Omental fat pad (tissue), 4 donors: ENCODE results near the gene IGFBP3. TPM values are rescaled to one million over a fixed set of nuclear protein-coding genes. Genes with fewer than 3 reads are reported as not detected.
A peak's percentile ranks its signal among the peaks of the same experiment; 100 is the strongest.

Source experiments
- ATAC-seq: fragments of 150-250 bp; one replicate; pipeline ENCODE4 v1.9.1; 2016; ENCODE audit warnings: mild to moderate bottlenecking, moderate library complexity; ENCODE audit not compliant: low FRiP score
- DNase-seq: peaks from one replicate; pipeline ENCODE4 v3.0.0-alpha.2; 2019; ENCODE audit warnings: low spot score
- CTCF ChIP-seq, 3 donors: fragments of 450-650 bp; IDR thresholded peaks; one replicate each; pipeline ENCODE4 v1.5.1; 2016 to 2017; ENCODE audit warnings: antibody characterized with exemption in 3 of 3, mild to moderate bottlenecking in 3 of 3, moderate library complexity in 2 of 3
- total RNA-seq, 4 donors: library from RNA; depleted of rRNA; stranded (reverse); fragments of >200 nt; gene quantifications; one replicate each; pipeline ENCODE4 v1.1.0, GENCODE V29; 2016

IGFBP3 gene
- total RNA-seq, 4 donors from 2014 or later = 616 to 884 (median 686) TPM

GRCh38 chr7:45888993-45889366 is 32.1 kb downstream of the IGFBP3 start:
- DNase-seq (no peak), ATAC-seq (peak; percentile 57)

GRCh38 chr7:45888185-45888992 is 32.7 kb downstream of the IGFBP3 start, which contains the start of gene IGFBP1:
Gene IGFBP1 (plus strand): TSS chr7:45888488. CDS start chr7:45888653, 165 bp downstream.
- DNase-seq (no peak), ATAC-seq (peak; percentile 22)
- no peak for TF ChIP-seq CTCF (IDR thresholded peaks at IDR 0.05)

More at GRCh38 chr7:45888993-45889366, 32.1 kb downstream of the IGFBP3 start:
- TF ChIP-seq CTCF (IDR thresholded peaks at IDR 0.05) = no peak

- DNase-seq (no peak), ATAC-seq (no peak)
These were observed 34.0 kb downstream of the IGFBP3 start for GRCh38 chr7:45886931-45887667.

GRCh38 chr7:45885264-45885882 is 35.7 kb downstream of the IGFBP3 start:
- DNase-seq (no peak), ATAC-seq (peak; percentile 66)
- TF ChIP-seq CTCF (IDR thresholded peaks at IDR 0.05) = no peak

More at GRCh38 chr7:45886931-45887667, 34.0 kb downstream of the IGFBP3 start:
- TF ChIP-seq CTCF (IDR thresholded peaks at IDR 0.05) = no peak

GRCh38 chr7:45884136-45884535 is 36.9 kb downstream of the IGFBP3 start:
- no peak for TF ChIP-seq CTCF (IDR thresholded peaks at IDR 0.05)
- DNase-seq (no peak), ATAC-seq (no peak)

GRCh38 chr7:45882465-45882810 is 38.6 kb downstream of the IGFBP3 start:
- TF ChIP-seq CTCF (IDR thresholded peaks at IDR 0.05) = no peak
- ATAC-seq = no peak
- no peak for DNase-seq
